GM23338 (cell line): ENCODE results near the gene ARID4B. TPM values are rescaled to one million over a fixed set of nuclear protein-coding genes. Genes with fewer than 3 reads are reported as not detected.

Source experiments
- ATAC-seq: fragments of 200-7000 bp; cut with Tn5 transposase; 3 replicates; pipeline ENCODE4 v1.9.1; 2020
- DNase-seq: peaks from one replicate; pipeline ENCODE4 v3.0.0-alpha.2; 2015; ENCODE audit warnings: low spot score
- H2AFZ ChIP-seq: fragments of 200-600 bp; sonication (generic); 2 replicates; pipeline ENCODE4 v1.8.0; 2016; ENCODE audit warnings: antibody characterized with exemption, mild to moderate bottlenecking, moderate library complexity
- H3F3A ChIP-seq: fragments of 200-600 bp; sonication (generic); replicated peaks from 2 replicates; pipeline ENCODE4 v1.8.0; 2017; ENCODE audit warnings: antibody characterized with exemption, mixed run types, low read depth
- H3K27ac ChIP-seq: fragments of 200-600 bp; sonication (generic); 2 replicates; pipeline ENCODE4 v1.6.1; 2016; ENCODE audit warnings: low read depth
- H3K27me3 ChIP-seq: fragments of 200-600 bp; sonication (generic); 2 replicates; pipeline ENCODE4 v1.8.0; 2016; ENCODE audit warnings: mild to moderate bottlenecking, mixed run types, moderate library complexity; ENCODE audit not compliant: insufficient read depth
- H3K36me3 ChIP-seq: fragments of 200-600 bp; sonication (generic); 2 replicates; pipeline ENCODE4 v1.8.0; 2016; ENCODE audit warnings: mild to moderate bottlenecking; ENCODE audit not compliant: insufficient read depth
- H3K4me1 ChIP-seq: fragments of 200-600 bp; sonication (generic); 2 replicates; pipeline ENCODE4 v1.8.0; 2016; ENCODE audit warnings: mild to moderate bottlenecking, moderate library complexity; ENCODE audit not compliant: insufficient read depth
- H3K4me2 ChIP-seq: fragments of 200-600 bp; sonication (generic); 2 replicates; pipeline ENCODE4 v1.7.1; 2017; ENCODE audit warnings: mixed run types
- H3K4me3 ChIP-seq: fragments of 200-600 bp; sonication (generic); 2 replicates; pipeline ENCODE4 v1.6.1; 2016; ENCODE audit warnings: mixed run types
- H3K79me2 ChIP-seq: fragments of 200-600 bp; sonication (generic); replicated peaks from 2 replicates; pipeline ENCODE4 v1.8.0; 2017; ENCODE audit warnings: mild to moderate bottlenecking; ENCODE audit not compliant: insufficient read depth
- H3K9me2 ChIP-seq: fragments of 200-600 bp; sonication (generic); 2 replicates; pipeline ENCODE4 v1.8.0; 2017; ENCODE audit not compliant: insufficient read depth
- H4K20me1 ChIP-seq: fragments of 200-600 bp; sonication (generic); replicated peaks from 2 replicates; pipeline ENCODE4 v1.8.0; 2017; ENCODE audit warnings: mild to moderate bottlenecking; ENCODE audit not compliant: insufficient read depth
- H3K27ac Mint-ChIP-seq: 2 replicates; pipeline ENCODE4 v1.8.0; 2020; ENCODE audit warnings: inconsistent platforms, mild to moderate bottlenecking, moderate library complexity, mixed read lengths
- H3K27me3 Mint-ChIP-seq: 3 replicates; pipeline ENCODE4 v1.8.0; 2022; ENCODE audit warnings: low read depth, mild to moderate bottlenecking, moderate library complexity, mixed read lengths, inconsistent platforms; ENCODE audit not compliant: insufficient read depth, poor library complexity
- H3K36me3 Mint-ChIP-seq: 3 replicates; pipeline ENCODE4 v1.8.0; 2021; ENCODE audit warnings: low read depth, mild to moderate bottlenecking, inconsistent platforms, moderate library complexity, mixed read lengths
- H3K4me1 Mint-ChIP-seq: 3 replicates; pipeline ENCODE4 v1.8.0; 2020; ENCODE audit warnings: mild to moderate bottlenecking, inconsistent platforms, mixed read lengths
- H3K4me3 Mint-ChIP-seq: 3 replicates; pipeline ENCODE4 v1.8.0; 2021; ENCODE audit warnings: moderate library complexity, mild to moderate bottlenecking, inconsistent platforms, mixed read lengths
- H3K9me3 Mint-ChIP-seq: 3 replicates; pipeline ENCODE4 v1.8.0; 2020; ENCODE audit warnings: moderate library complexity, mild to moderate bottlenecking, inconsistent platforms, mixed read lengths
- CREB1 ChIP-seq: fragments of 250-450 bp; sonication (Bioruptor Pico); IDR thresholded peaks from 2 replicates; pipeline ENCODE4 v1.5.0; 2020; ENCODE audit warnings: low read depth, mild to moderate bottlenecking, moderate library complexity
- CTCF ChIP-seq, 2 experiments: fragments of 200-600 bp in 1 of 2; sonication (generic) in 1 of 2; conservative IDR thresholded peaks; 2 replicates each; pipeline versions ENCODE4 v1.5.1 to v1.6.1; 2016 to 2017; ENCODE audit warnings: antibody characterized with exemption in 2 of 2, low read depth in 2 of 2, mild to moderate bottlenecking in 2 of 2, moderate library complexity in 1 of 2
- EZH2 ChIP-seq: fragments of 200-600 bp; sonication (generic); IDR thresholded peaks from one replicate; pipeline ENCODE4 v1.8.0; 2017; ENCODE audit warnings: antibody characterized with exemption, mild to moderate bottlenecking, low read depth; ENCODE audit not compliant: unreplicated experiment
- JUNB ChIP-seq: IDR thresholded peaks from one replicate; pipeline ENCODE4 v1.6.1; 2016; ENCODE audit warnings: antibody characterized with exemption; ENCODE audit not compliant: unreplicated experiment
- NANOG ChIP-seq: IDR thresholded peaks from 2 replicates; pipeline ENCODE4 v1.6.1; 2016; ENCODE audit warnings: antibody characterized with exemption, borderline replicate concordance
- REST ChIP-seq: IDR thresholded peaks from one replicate; pipeline ENCODE4 v1.6.1; 2018; ENCODE audit warnings: antibody characterized with exemption; ENCODE audit not compliant: unreplicated experiment
- STAT1 ChIP-seq: IDR thresholded peaks from one replicate; pipeline ENCODE4 v1.6.1; 2016; ENCODE audit warnings: antibody characterized with exemption; ENCODE audit not compliant: unreplicated experiment
- ZNF462 ChIP-seq: fragments of 250-450 bp; sonication (Bioruptor Pico); IDR thresholded peaks from 2 replicates; pipeline ENCODE4 v1.5.0; 2020; ENCODE audit warnings: mild to moderate bottlenecking, moderate library complexity
- polyA plus RNA-seq: library from polyadenylated mRNA; unstranded; fragments of >200 nt; fragmentation: Nextera tagmentation; extraction: Ambion mirVana; gene quantifications from 2 replicates; pipeline ENCODE4 v1.2.1, GENCODE V29; 2016
- total RNA-seq: library from RNA; depleted of rRNA; stranded (reverse); fragments of >200 nt; shearing (Covaris generic); gene quantifications from 2 replicates; pipeline ENCODE4 v1.2.3, GENCODE V29; 2014

The ARID4B gene
- total and polyA plus RNA-seq, 2 experiments from 2014 or later, result 25.1 to 59.8 TPM

- TF ChIP-seq ZNF462 (CRISPR knock-in tag) (no peak), CREB1 (CRISPR knock-in tag) (no peak)
Observed at GRCh38 chr1:235302143-235302542, 25.8 kb downstream of the ARID4B start (continued).

GRCh38 chr1:235299169-235299858, 28.7 kb downstream of the ARID4B start:
- peak overlapping the region; percentile 67 for H3K27ac ChIP-seq
- no peaks in the 10 kb centered on the region for H3K36me3 ChIP-seq
- peaks cover 38% of the 10 kb centered on the region for H4K20me1 ChIP-seq
- no peak overlapping the region for H3K27ac Mint-ChIP-seq
- peaks cover 23% of the 10 kb centered on the region; the same call in 2 of the 3 replicates for H3K36me3 Mint-ChIP-seq
- peaks cover 6% of the 10 kb centered on the region for H3K4me1 Mint-ChIP-seq
- no peak overlapping the region for H2AFZ ChIP-seq
- peaks cover 1% of the 10 kb centered on the region for H3K27me3 Mint-ChIP-seq
- H3K4me3 ChIP-seq, result no peak overlapping the region
- DNase-seq, result no peak
- no peak for ATAC-seq
- no peaks in the 10 kb centered on the region for H3K27me3 ChIP-seq
- H3F3A ChIP-seq, result no peaks in the 10 kb centered on the region
- H3K4me3 Mint-ChIP-seq, result no peak overlapping the region
- no peak overlapping the region for H3K4me2 ChIP-seq
- H3K79me2 ChIP-seq, result peaks cover 99% of the 10 kb centered on the region
- 0 out of 2 replicates have a peak, but pooled peaks cover 4% of the 10 kb centered on the region for H3K4me1 ChIP-seq
- no peaks in the 10 kb centered on the region for H3K9me2 ChIP-seq
- peaks cover 5% of the 10 kb centered on the region; the same call in 1 of the 3 replicates for H3K9me3 Mint-ChIP-seq
- TF ChIP-seq EZH2, result no peak
- no peak for TF ChIP-seq CTCF (conservative IDR thresholded peaks at IDR 0.05; ENCODE audit: low read depth in 2 of 2)
- no peak for TF ChIP-seq REST
- TF ChIP-seq JUNB, result no peak
- TF ChIP-seq STAT1, result no peak
- TF ChIP-seq NANOG, result no peak
